Suprapubic skin (tissue), 3 donors: ENCODE data around the gene SATB1.

Source experiments
- CTCF ChIP-seq, 2 donors: fragments of 200-600 bp in 1 of 2; fragments of 450-650 bp in 1 of 2; sonication (generic) in 1 of 2; IDR thresholded peaks; one replicate each; pipeline ENCODE4 v1.5.1; 2016 to 2019; ENCODE audit warnings: antibody characterized with exemption in 2 of 2, mild to moderate bottlenecking in 1 of 2, moderate library complexity in 1 of 2
- POLR2AphosphoS5 ChIP-seq, 3 donors: sonication (generic); formaldehyde crosslinking; IDR thresholded peaks; one replicate each; pipeline ENCODE4 v1.6.1; 2017; ENCODE audit warnings: antibody characterized with exemption in 3 of 3

- TF ChIP-seq CTCF (IDR thresholded peaks at IDR 0.05) (no peak), POLR2AphosphoS5 (IDR thresholded peaks at IDR 0.05) (no peak)
Measured at GRCh38 chr3:18454766-18455165, 29.6 kb upstream of the SATB1 start.
